ENCODE measurements around the gene SH3RF3. TPM values are rescaled to one million over a fixed set of nuclear protein-coding genes. Genes with fewer than 3 reads are reported as not detected.

SH3RF3 gene
- total RNA-seq, 2 donors from 2014 or later = 1.3 to 5.6 TPM

DNA sequence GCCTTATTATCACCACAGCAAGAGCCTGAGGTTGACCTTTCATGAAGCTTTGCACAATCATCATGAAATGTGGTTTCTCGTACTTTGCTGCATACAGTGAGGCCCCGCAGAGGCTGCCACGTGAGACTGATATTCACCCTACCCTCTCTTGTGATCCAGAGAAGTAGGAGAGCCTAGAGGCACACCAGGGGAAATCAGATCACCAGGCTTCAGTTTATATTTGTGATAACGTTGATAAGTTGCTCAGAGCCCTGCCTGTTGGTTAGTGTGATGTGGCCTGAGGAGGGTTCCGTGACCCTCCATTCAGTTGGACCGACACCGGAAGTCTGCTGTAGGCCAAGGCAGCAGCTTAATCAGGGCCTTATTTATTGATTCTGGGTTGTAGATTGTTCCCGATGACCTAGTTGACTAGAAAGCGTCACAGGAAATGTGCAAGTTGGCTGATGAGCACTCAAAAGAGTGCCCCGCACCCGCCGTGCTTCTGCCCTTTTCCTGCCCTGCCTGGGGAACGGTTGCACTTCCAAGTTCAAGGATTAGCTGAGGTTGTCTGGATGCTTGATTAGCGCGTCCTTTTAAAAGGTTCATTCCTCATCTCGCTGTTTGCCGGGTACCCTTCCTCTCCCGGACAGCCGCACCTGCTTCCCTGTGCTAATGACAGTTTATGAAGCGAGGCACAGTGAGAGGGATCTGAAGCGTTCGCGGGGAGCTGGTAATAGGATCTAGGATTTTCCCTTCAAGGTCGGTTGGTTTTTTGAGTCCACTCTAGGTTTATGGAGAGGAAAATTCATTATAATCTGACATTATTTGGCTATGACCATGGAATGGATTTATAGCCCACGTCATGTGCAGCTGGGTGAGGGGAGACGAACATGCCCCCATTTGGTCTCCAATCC is 146.4 kb downstream of the SH3RF3 start:
- no peak overlapping the region for H3K4me3 ChIP-seq
- TF ChIP-seq, protein P1, sequence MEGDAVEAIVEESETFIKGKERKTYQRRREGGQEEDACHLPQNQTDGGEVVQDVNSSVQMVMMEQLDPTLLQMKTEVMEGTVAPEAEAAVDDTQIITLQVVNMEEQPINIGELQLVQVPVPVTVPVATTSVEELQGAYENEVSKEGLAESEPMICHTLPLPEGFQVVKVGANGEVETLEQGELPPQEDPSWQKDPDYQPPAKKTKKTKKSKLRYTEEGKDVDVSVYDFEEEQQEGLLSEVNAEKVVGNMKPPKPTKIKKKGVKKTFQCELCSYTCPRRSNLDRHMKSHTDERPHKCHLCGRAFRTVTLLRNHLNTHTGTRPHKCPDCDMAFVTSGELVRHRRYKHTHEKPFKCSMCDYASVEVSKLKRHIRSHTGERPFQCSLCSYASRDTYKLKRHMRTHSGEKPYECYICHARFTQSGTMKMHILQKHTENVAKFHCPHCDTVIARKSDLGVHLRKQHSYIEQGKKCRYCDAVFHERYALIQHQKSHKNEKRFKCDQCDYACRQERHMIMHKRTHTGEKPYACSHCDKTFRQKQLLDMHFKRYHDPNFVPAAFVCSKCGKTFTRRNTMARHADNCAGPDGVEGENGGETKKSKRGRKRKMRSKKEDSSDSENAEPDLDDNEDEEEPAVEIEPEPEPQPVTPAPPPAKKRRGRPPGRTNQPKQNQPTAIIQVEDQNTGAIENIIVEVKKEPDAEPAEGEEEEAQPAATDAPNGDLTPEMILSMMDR (IDR thresholded peaks at IDR 0.05) = no peak
- no peak for TF ChIP-seq POLR2A (IDR thresholded peaks at IDR 0.05)
- no peaks in the 10 kb centered on the region for H3K9me3 ChIP-seq
- no peak for ATAC-seq
- DNase-seq = no peak
- no peak overlapping the region for H3K27ac ChIP-seq
- WGBS, 2 donors = 73 to 85% methylated on average over 23 to 26 of the region's 26 CpGs
- H3K4me1 ChIP-seq = peaks cover 4% of the 10 kb centered on the region
- no peaks in the 10 kb centered on the region for H3K27me3 ChIP-seq
- intact Hi-C loops (cut with DNase I) = no loop called here
- no peaks in the 10 kb centered on the region for H3K36me3 ChIP-seq (replicated peaks in 1 of 2; ENCODE audit: insufficient read depth in 1 of 2, low read depth in 2 of 2)

DNA sequence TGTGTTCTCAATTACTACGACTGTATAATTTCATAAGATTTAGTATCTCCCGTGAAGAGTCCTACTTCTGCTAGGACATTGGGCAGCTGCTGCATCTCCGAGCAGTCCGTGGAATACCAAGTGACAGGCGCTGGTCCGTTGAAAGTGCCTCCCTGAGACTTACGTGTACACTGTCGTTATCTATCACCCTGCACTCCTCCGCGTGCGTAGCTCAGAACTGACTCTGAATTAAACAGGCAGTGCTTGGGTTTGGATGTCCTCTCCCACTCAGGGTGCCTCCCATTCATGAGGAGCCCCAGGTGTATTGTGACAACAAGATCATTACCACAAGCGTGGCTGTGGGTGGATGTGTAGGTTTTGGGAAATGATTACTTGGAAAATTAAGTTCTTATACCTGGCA is 148.4 kb downstream of the SH3RF3 start:
- Histone ChIP-seq H3K4me3 (no peak overlapping the region), H3K27me3 (no peaks in the 10 kb centered on the region), H3K36me3 (replicated peaks in 1 of 2; ENCODE audit: insufficient read depth in 1 of 2, low read depth in 2 of 2) (no peaks in the 10 kb centered on the region), H3K9me3 (no peaks in the 10 kb centered on the region), H3K27ac (no peak overlapping the region), H3K4me1 (peaks cover under 1% of the 10 kb centered on the region)
- intact Hi-C loops (cut with DNase I) = no loop called here
- DNase-seq (no peak), ATAC-seq (no peak)
- WGBS, 2 donors = 58 to 82% methylated on average over 9 to 10 of the region's 12 CpGs
- TF ChIP-seq, protein P1 (IDR thresholded peaks at IDR 0.05) = no peak
- TF ChIP-seq POLR2A (IDR thresholded peaks at IDR 0.05) = no peak

DNA sequence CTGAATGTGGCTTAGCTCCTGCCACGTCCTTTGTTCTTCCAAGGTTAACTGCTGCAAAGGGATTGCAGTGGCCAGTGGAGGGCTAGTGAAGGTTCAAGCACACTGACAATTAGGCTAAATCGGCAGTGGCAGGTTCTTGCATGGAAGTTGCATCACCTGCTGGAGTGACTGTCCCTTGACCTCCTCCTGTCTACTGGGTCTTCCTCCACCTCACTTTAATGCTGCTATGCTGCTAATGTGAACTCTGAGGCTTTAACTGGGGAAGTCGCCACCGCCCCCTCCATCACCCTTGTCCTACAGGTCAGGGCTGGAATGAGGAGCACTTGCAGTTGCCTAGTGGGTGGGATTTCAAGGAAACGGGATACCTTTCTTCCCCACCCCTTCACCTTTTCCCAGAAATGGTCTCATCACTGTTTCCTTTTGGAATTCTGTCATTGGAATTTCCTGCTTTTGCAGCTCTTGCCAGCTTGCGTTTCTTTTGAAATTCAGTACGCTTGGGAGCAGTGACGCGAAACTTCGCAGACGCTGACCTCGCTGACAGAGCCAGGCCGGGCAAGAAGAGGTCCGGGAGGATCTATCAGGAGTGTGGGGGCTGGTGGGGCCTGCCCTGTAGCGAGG is 150.3 kb downstream of the SH3RF3 start:
- intact Hi-C loops (cut with DNase I) = no loop called here
- no peak overlapping the region for H3K27ac ChIP-seq
- no peak overlapping the region for H3K4me3 ChIP-seq
- H3K4me1 ChIP-seq = peaks cover 16% of the 10 kb centered on the region
- no peaks in the 10 kb centered on the region for H3K9me3 ChIP-seq
- TF ChIP-seq, protein P1 (IDR thresholded peaks at IDR 0.05) = no peak
- no peak for TF ChIP-seq POLR2A (IDR thresholded peaks at IDR 0.05)
- WGBS, 2 donors = 66 to 77% methylated on average over 15 of the region's 15 CpGs
- no peaks in the 10 kb centered on the region for H3K36me3 ChIP-seq (replicated peaks in 1 of 2; ENCODE audit: insufficient read depth in 1 of 2, low read depth in 2 of 2)
- no peaks in the 10 kb centered on the region for H3K27me3 ChIP-seq
- no peak for ATAC-seq
- DNase-seq = no peak

DNA sequence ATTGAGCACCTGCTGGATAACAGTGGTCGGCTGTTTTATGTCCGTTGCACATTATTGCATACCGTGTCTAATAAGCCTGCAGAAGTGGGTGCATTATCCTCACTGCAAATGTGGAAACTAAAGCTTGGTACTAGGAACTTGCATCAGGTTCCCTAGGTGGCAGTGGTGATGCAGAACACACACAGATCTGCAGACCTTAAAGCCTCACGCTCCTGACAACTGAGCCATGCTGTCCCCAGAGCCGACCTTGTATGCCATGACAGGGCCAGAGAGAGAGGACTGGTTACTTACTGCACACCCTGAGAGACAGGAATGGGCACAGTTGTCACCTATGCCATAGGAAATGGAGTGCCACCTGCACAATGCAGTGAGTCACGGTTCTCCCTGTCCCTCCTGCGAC is 151.8 kb downstream of the SH3RF3 start:
- no peaks in the 10 kb centered on the region for H3K9me3 ChIP-seq
- ATAC-seq (no peak), DNase-seq (no peak)
- 53 to 66% methylated on average over 4 to 7 of the region's 7 CpGs for WGBS, 2 donors
- H3K27ac ChIP-seq = no peak overlapping the region
- no peaks in the 10 kb centered on the region for H3K36me3 ChIP-seq (replicated peaks in 1 of 2; ENCODE audit: insufficient read depth in 1 of 2, low read depth in 2 of 2)
- no peak overlapping the region for H3K4me3 ChIP-seq
- TF ChIP-seq POLR2A (IDR thresholded peaks at IDR 0.05) = no peak
- TF ChIP-seq, protein P1 (IDR thresholded peaks at IDR 0.05) = no peak
- peaks cover 26% of the 10 kb centered on the region for H3K4me1 ChIP-seq
- intact Hi-C loops (cut with DNase I) = no loop called here
- H3K27me3 ChIP-seq = no peaks in the 10 kb centered on the region
